HEK293T (cell line): ENCODE data around the gene CACYBP.

ENCODE experiments used
- CTBP1 ChIP-seq: fragments of 450-650 bp; IDR thresholded peaks from 2 replicates; pipeline ENCODE4 v1.6.1; 2016; ENCODE audit warnings: borderline replicate concordance
- HDGF ChIP-seq: fragments of 450-650 bp; IDR thresholded peaks from 2 replicates; pipeline ENCODE4 v1.6.1; 2017; ENCODE audit warnings: antibody characterized with exemption, borderline replicate concordance
- TARDBP ChIP-seq: fragments of 450-650 bp; IDR thresholded peaks from 2 replicates; pipeline ENCODE4 v1.6.1; 2016
- TF ChIP-seq, protein P1 (sequence below): fragments of 450-650 bp; IDR thresholded peaks from 2 replicates; pipeline ENCODE4 v1.6.1; 2016

DNA sequence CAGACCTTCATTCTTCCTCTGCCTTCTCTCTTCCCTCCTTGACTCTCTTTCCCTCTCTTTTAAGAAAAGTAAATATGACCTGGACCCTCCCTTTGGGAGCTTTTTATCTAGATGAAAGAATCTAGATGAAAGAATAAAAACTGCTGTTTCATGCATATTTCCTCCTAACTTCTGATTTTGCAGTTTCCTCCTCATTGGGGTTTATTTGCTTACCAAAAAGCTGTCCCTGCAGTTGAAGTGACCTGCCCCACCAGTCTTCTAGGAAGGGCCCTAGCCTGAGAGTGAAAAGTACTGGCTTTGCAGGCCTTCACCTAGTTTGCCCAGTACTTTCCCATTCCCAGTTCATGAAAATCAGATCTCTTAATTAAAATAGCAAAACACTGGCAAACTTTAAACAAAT, 28.3 kb upstream of the CACYBP start:
- no peak for TF ChIP-seq CTBP1
- TF ChIP-seq TARDBP: no peak
- TF ChIP-seq, protein P1, sequence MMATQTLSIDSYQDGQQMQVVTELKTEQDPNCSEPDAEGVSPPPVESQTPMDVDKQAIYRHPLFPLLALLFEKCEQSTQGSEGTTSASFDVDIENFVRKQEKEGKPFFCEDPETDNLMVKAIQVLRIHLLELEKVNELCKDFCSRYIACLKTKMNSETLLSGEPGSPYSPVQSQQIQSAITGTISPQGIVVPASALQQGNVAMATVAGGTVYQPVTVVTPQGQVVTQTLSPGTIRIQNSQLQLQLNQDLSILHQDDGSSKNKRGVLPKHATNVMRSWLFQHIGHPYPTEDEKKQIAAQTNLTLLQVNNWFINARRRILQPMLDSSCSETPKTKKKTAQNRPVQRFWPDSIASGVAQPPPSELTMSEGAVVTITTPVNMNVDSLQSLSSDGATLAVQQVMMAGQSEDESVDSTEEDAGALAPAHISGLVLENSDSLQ: no peak
- TF ChIP-seq HDGF: no peak
